ENCODE results near the gene OCIAD1.
"Not testable (repeated sequence)": the region's sequence is repeated elsewhere in the genome, so short reads cannot be mapped to it uniquely, and the experiment has no call there.

OCIAD1 gene

DNA sequence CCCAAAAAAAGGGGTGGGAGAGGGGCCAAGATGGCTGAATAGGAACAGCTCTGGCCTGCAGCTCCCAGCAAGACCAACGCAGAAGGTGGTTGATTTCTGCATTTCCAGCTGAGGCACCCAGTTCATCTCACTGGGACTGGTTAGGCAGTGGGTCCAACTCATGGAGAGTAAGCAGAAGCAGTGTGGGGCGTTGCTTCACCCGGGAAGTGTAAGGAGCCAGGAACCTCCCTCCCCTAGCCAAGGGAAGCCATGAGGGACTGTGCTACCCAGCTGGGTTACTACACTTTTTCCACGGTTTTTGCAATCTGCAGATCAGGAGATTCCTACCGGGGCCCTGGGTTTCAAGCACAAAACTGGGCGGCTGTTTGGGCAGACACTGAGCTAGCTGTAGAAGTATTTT, 13.9 kb upstream of the OCIAD1 start:
- no peak overlapping the region for H3K4me3 ChIP-seq (ENCODE audit: low read depth, low read length)
- TF ChIP-seq, protein P1, sequence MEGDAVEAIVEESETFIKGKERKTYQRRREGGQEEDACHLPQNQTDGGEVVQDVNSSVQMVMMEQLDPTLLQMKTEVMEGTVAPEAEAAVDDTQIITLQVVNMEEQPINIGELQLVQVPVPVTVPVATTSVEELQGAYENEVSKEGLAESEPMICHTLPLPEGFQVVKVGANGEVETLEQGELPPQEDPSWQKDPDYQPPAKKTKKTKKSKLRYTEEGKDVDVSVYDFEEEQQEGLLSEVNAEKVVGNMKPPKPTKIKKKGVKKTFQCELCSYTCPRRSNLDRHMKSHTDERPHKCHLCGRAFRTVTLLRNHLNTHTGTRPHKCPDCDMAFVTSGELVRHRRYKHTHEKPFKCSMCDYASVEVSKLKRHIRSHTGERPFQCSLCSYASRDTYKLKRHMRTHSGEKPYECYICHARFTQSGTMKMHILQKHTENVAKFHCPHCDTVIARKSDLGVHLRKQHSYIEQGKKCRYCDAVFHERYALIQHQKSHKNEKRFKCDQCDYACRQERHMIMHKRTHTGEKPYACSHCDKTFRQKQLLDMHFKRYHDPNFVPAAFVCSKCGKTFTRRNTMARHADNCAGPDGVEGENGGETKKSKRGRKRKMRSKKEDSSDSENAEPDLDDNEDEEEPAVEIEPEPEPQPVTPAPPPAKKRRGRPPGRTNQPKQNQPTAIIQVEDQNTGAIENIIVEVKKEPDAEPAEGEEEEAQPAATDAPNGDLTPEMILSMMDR (IDR thresholded peaks at IDR 0.05; ENCODE audit: low read depth, low read length, missing control alignments), result no peak
- no peak for DNase-seq (ENCODE audit: low read depth)
- in situ Hi-C loops (cut with HindIII; ENCODE audit: low sequenced_read_pairs), result loop anchor here (5.0 kb wide), 1 partner anchor 35 kb away; the partner anchor contains the start of gene FRYL

DNA sequence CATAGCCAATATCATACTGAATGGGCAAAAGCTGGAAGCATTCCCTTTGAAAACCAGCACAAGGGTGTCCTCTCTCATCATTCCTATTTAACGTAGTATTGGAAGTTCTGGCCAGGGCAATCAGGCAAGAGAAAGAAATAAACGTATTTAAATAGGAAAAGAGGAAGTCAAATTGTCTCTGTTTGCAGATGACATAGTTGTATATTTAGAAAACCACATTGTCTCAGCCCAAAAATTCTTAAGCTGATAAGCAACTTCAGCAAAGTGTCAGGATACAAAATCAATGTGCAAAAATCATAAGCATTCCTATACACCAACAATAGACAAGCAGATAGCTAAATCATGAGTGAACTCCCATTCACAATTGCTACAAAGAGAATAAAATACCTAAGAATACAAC, 9.5 kb upstream of the OCIAD1 start:
- in situ Hi-C loops (cut with HindIII; ENCODE audit: low sequenced_read_pairs); DNase-seq (ENCODE audit: low read depth); H3K4me3 ChIP-seq (ENCODE audit: low read depth, low read length): not testable (repeated sequence)

DNA sequence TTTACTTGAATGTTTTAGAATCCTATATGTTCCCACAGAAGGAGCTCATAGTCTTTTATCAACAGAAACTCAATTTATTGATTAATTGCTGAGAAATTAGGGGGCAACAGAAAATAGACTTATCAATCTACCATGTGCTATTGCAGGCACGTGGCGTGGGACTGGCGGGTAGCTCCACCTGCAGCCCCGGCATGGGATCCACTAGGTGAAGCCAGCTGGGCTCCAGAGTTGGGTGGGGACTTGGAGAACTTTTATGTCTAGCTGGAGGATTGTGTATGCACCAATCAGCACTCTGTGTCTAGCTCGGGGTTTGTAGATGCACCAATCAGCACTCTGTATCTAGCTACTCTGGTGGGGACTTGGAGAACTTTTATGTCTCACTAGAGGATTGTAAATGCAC, 3.3 kb upstream of the OCIAD1 start:
- TF ChIP-seq, protein P1 (IDR thresholded peaks at IDR 0.05; ENCODE audit: low read depth, low read length, missing control alignments), result no peak
- DNase-seq (ENCODE audit: low read depth), result no peak
- in situ Hi-C loops (cut with HindIII; ENCODE audit: low sequenced_read_pairs), result no loop called here
- no peak overlapping the region for H3K4me3 ChIP-seq (ENCODE audit: low read depth, low read length)

DNA sequence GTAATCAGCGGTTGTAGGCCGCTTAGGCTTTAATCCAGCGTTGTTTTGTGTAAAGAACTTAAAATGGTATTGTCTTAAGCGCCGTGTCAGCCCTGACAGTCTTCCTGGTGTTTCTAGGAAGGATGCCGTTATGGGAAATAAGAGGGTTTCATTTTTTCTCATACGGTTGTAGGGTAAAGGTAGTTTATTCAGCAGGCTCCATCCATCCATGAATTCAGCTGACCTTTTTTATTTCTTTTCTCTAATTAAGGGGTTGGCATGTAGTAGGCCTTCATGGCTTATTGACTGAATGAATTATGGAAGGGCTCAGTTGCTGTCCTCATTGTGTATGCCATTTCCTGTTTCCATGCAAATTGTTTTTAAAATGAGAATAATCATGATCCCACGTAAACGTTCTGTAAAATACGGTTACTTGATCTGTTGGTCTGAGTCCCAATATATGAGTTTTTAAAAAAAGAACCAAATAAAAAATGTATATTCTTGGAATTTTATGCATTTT, 693 bp downstream of the OCIAD1 start:
- TF ChIP-seq, protein P1 (IDR thresholded peaks at IDR 0.05; ENCODE audit: low read depth, low read length, missing control alignments), result no peak
- DNase-seq (ENCODE audit: low read depth), result no peak
- peak overlapping the region; percentile 99 for H3K4me3 ChIP-seq (ENCODE audit: low read depth, low read length)
- in situ Hi-C loops (cut with HindIII; ENCODE audit: low sequenced_read_pairs), result no loop called here

DNA sequence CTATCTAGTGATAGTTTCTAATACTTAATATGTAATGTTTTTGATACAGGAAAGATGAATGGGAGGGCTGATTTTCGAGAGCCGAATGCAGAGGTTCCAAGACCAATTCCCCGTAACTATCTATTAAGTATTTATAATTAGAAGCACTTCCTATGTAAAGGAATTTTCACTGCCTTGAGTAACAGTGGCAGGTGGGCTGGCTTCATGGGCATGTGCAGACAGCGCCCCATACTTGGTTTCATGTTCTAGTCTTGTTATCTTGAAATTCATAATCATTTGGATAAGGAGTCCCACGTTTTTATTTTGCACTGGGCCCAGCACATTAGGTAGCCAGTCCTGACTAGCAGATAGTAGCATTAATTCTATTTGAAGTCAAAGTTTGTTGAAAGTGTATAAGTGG, 1.7 kb downstream of the OCIAD1 start:
- DNase-seq (ENCODE audit: low read depth), result no peak

DNA sequence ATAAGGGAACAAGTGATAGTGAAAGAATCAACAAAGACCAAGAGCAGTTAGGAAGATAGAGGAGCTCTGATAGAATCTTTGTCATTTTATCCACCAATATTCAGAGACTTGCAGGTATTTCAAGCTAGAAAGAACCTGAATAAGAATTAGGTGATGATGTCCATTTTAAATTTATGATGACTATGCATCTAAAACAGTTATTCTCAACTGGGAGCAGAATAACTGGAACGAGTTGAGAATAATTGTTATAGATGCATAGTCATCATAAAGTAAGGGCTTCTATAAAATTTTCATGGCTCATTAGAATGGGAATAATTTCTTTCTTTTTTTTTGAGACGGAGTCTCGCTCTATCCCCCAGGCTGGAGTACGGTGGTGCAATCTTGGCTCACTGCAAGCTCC, 5.8 kb downstream of the OCIAD1 start:
- no peak overlapping the region for H3K4me3 ChIP-seq (ENCODE audit: low read depth, low read length)
- no peak for DNase-seq (ENCODE audit: low read depth)
- in situ Hi-C loops (cut with HindIII; ENCODE audit: low sequenced_read_pairs), result no loop called here
- TF ChIP-seq, protein P1 (IDR thresholded peaks at IDR 0.05; ENCODE audit: low read depth, low read length, missing control alignments), result no peak

More for the DNA sequence above, 1.7 kb downstream of the OCIAD1 start:
- TF ChIP-seq, protein P1 (IDR thresholded peaks at IDR 0.05; ENCODE audit: low read depth, low read length, missing control alignments), result no peak
- in situ Hi-C loops (cut with HindIII; ENCODE audit: low sequenced_read_pairs), result no loop called here
- peak overlapping the region; percentile 99 for H3K4me3 ChIP-seq (ENCODE audit: low read depth, low read length)

DNA sequence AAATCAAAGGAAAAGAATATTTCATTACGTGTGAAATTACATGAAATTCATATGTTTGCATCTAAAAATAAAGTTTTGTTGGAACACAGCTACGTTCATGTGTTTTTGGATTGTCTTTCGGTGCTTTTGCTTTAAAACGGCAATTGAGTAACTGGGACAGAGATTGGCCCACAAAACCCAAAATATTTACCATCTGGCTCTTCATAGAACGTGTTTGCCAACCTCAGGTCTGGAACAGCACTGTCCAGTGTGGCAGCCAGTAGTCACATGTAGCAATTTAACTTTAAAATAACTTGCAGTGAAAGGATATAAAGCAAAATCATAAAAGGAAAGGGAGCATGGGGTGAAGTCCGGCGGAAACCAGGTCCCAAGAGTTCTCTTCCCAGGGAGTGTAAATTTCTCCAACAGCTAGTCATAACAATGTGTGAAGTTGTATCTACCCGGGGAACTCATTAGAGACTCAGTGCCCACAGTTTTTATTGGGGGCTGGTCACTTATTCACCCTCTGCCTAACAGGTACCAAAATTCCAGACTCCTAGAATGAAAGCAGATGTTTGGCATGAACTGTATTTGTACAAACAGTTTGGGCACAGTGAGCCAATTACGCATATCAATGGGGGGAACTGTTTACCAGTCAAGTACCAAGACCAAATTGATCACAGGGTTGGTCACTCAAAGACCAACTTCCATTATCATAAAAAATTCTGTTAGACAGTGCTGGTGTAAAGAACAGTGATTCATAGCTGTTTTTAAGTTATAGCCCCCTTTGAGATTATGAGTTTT, 10.3 kb downstream of the OCIAD1 start:
- no peak for DNase-seq (ENCODE audit: low read depth)
- TF ChIP-seq, protein P1 (IDR thresholded peaks at IDR 0.05; ENCODE audit: low read depth, low read length, missing control alignments), result no peak
- H3K4me3 ChIP-seq (ENCODE audit: low read depth, low read length), result no peak overlapping the region
- in situ Hi-C loops (cut with HindIII; ENCODE audit: low sequenced_read_pairs), result no loop called here
